Fibroblast of lung (primary cell): ENCODE data around the gene MSI2.

Experiments used
- CTCF ChIP-seq, 2 donors: IDR thresholded peaks in 1 of 2; conservative IDR thresholded peaks in 1 of 2; 1 replicate in 1 of 2; 2 replicates in 1 of 2; pipeline ENCODE4 v1.5.1; 2011 to 2012; ENCODE audit warnings: low read length in 2 of 2, control low read depth in 1 of 2, inconsistent platforms in 1 of 2, low read depth in 1 of 2, mild to moderate bottlenecking in 1 of 2
- EZH2 ChIP-seq: IDR thresholded peaks from 2 replicates; pipeline ENCODE4 v1.5.1; 2012; ENCODE audit warnings: low read length, control low read depth, mild to moderate bottlenecking; ENCODE audit errors: missing control alignments

- TF ChIP-seq CTCF (conservative IDR thresholded peaks at IDR 0.05 in 1 of 2, IDR thresholded peaks at IDR 0.05 in 1 of 2; ENCODE audit: low read depth in 1 of 2, low read length in 2 of 2) (no peak), EZH2 (no peak)
Measured at GRCh38 chr17:57284984-57285646, 28.8 kb downstream of the MSI2 start.
